ENCODE measurements around the gene ARIH2.

Gene ARIH2

DNA sequence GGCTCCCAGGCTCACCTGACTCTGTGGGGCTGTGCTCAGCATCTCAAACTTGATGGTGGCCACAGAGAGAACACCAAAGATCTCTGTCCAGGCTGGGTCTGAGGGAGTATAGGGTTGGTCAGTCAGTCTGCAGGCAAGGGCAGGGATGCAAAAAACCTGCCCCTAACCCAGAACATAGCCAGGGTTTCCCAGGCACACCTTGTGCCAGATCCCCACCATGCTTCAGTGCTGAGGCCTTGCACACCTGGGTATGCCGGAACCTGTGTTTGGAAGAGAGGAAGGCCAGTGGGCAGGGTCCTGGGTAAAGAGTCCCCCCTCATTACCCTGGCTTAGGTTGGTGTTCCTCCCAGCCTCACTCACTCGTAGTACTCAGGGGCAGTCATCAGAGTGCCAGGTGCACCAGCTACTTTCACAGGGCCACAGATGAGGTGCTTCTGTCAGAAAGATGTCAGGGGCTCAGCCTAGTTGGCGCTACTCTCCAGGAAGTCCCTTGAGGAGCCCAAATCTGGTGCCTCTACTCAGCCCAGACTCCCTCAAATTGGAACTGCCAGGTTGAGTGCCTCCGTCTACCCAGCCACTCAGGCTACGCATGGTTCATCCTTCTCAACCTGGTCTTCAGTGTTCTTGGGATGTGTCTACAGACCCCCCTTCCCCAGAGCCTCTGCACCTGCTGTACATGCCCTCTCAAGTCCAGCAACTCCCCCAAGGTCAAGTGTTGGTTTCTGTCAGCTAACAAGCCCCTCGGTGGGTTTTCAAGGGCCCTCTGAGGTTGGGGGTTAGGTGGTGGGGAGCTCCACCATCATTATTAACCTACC is 98.0 kb downstream of the ARIH2 start:
- no peak for DNase-seq (ENCODE audit: low read depth, low spot score)
- peak overlapping the region; percentile 34 for H3K27ac ChIP-seq

GRCh38 chr3:49017229-49017970 is 98.8 kb downstream of the ARIH2 start:
- no peak for DNase-seq (ENCODE audit: low read depth, low spot score)
- H3K27ac ChIP-seq = peak overlapping the region; percentile 98

- peak within 1 kb of the TSS; percentile 98 for H3K27ac ChIP-seq
These were observed 99.5 kb downstream of the ARIH2 start, which contains the start of gene DALRD3 for GRCh38 chr3:49017971-49018706. TSS of gene DALRD3 (minus strand) at chr3:49018580. CDS start at chr3:49018564, 16 bp downstream.

DNA sequence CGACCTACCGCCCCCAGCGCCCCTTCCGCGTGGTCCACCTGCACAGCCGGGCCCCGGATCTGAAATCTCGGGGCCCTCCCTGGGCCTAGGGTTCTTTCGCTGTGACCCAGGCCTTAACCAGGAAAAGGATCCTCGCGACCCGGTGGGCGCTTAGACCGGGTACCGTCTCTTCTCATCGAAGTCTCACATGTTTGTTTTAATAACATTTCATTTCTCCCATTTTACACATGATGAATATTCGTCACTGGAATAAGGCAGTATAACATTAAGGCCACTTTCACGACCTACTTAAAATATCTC is 100.0 kb downstream of the ARIH2 start:
- DNase-seq (ENCODE audit: low read depth, low spot score) = no peak
- H3K27ac ChIP-seq = peak overlapping the region; percentile 98

More at GRCh38 chr3:49017971-49018706, 99.5 kb downstream of the ARIH2 start, which contains the start of gene DALRD3:
- DNase-seq (ENCODE audit: low read depth, low spot score) = no peak

DNA sequence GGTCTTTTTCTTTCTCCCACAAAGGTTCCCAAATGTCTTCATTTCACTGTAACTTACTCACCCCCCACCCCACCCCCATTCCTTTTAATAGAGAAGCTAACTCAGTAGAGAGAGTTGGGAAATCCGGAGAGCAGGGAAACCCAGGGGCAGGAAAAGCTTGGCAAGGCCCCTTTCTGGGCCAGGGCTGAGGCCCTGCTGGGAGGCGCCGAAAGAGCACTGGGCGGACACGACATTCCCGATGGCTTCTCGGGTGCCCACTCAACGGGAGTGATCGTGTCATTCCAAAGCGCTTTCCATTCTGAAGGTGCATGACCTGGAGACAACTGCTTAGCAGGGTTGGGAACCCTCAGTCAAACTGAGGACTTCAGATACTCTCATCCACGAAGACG is 101.3 kb downstream of the ARIH2 start:
- no peak for DNase-seq (ENCODE audit: low read depth, low spot score)
- peak overlapping the region; percentile 98 for H3K27ac ChIP-seq

- DNase-seq (ENCODE audit: low read depth, low spot score) = no peak
These were observed 101.9 kb downstream of the ARIH2 start for GRCh38 chr3:49020330-49021212.

DNA sequence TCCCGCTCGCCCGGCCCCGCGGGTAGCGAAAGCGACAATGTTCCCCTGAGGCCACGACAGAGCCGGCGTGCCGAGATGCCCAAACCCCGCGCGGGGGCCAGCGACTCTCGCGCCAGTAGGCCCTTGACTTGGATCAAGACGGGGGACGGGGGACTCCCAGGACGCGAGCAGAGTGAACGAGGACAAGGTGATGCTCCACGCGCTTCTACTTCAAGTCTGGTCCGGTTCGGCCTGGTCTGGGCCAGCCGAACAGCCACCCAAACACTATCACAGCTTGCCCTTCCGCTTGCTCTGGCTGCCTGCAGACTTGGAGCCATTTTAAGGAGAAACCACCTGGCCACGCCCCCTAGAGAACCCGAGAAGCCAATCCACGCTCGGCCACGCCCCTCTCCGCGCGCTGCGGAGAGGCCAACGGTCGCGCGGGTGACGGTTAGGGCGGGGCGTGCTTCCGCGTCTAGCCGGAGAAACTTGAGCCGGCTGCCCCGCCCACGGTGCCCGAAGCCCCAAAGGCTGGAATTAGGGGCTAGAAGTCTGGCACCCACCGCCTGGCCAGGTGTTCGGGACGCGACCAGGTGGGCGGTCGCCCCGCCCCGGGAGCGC is 102.7 kb downstream of the ARIH2 start:
- DNase-seq (ENCODE audit: low read depth, low spot score) = peak; percentile 87
- peak overlapping the region; percentile 98 for H3K27ac ChIP-seq

More at GRCh38 chr3:49020330-49021212, 101.9 kb downstream of the ARIH2 start:
- peak overlapping the region; percentile 98 for H3K27ac ChIP-seq

GRCh38 chr3:49021813-49022687 is 103.4 kb downstream of the ARIH2 start, which contains the start of gene NDUFAF3:
TSS of gene NDUFAF3 (plus strand) at chr3:49022121. CDS start at chr3:49022145, 24 bp downstream.
- H3K27ac ChIP-seq = peak within 1 kb of the TSS; percentile 98

DNA sequence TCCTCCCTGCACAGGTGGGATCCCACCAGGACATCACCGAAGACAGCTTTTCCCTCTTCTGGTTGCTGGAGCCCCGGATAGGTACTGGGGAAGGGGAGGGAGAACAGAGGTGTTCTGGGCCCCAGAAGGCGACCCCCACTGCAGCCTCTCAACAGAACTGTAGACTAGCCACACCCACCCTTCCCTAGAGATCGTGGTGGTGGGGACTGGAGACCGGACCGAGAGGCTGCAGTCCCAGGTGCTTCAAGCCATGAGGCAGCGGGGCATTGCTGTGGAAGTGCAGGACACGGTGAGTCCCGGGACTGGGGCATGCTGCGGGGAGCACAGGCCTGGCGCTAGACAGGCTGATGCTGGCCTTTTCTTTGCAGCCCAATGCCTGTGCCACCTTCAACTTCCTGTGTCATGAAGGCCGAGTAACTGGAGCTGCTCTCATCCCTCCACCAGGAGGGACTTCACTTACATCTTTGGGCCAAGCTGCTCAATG is 104.1 kb downstream of the ARIH2 start:
- no peak for DNase-seq (ENCODE audit: low read depth, low spot score)
- H3K27ac ChIP-seq = peak overlapping the region; percentile 98

More at GRCh38 chr3:49021813-49022687, 103.4 kb downstream of the ARIH2 start, which contains the start of gene NDUFAF3:
- peak; percentile 85 for DNase-seq (ENCODE audit: low read depth, low spot score)

DNA sequence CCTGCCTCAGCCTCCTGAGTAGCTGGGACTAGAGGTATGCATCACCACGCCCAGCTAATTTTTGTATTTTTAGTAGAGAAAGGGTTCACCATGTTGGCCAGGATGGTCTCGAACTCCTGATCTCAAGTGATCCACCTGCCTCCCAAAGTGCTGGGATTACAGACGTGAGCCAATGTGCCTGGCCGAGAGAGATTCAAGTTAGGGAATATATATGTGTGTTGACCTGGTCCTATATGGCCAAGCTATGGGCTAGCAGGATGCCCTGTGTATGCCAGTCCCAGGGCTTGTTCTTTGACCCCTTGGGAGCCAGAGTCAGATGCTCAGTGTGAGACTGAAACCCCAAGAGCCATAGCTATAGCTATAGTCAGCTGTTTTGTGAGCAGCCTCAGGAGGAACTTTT is 105.1 kb downstream of the ARIH2 start:
- H3K27ac ChIP-seq = no peak overlapping the region

DNA sequence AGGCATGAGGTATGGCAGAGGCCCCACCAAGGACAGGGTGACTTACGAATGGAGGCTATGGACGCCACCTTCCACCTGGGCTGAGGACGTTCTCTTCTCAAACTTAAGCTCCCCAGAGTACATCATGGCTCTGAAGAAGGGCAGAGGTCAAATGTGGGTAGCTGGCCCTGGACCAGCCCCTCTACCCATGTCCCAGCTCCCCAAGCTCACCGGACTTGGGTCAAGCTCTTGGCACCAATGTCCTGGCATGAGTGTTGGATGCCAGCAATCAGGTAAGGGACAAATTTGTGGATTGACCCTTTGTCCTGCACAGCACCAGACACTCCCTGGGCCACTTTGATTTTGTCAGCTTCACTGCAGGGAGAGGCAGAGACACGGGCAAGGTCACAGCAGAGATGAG is 105.8 kb downstream of the ARIH2 start:
- H3K27ac ChIP-seq = no peak overlapping the region
- no peak for DNase-seq (ENCODE audit: low read depth, low spot score)

More for the DNA sequence above, 105.1 kb downstream of the ARIH2 start:
- DNase-seq (ENCODE audit: low read depth, low spot score) = no peak

DNA sequence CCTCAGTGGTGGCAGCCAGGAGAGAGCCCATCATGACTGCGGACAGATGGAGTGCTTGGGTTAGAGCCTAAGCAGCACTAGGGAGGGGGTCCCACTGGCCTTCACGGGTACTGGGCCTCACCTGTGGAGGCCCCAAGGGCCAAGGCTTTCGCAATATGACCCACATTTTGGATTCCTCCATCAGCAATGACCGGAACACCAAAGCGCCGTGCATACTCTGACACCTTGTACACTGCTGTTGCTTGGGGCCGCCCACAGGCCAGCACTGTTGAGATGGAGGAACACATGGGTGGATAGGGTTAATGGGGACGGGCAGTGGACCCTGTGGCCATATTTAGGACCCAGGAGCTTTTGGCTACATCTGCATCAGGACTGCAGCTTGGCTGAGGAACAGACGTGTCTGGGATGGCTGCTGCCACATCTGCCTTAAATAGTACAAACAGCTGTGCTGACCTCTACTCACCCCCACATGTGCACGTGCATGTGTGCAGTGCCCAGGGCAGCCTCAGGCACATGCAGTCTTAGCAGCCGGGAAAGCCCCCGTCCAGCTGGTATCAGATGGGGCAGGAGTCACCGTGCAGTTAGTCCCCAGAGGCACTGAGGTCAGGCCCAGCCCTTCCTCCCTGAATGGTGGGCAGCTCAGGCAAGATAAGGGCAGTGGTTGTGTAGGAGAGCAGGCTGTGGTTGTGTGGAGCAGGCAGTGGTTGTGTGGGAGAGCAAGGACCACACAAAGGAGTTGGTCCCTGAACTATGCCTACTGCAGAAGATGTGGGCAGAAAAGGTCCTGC is 106.6 kb downstream of the ARIH2 start:
- no peak for DNase-seq (ENCODE audit: low read depth, low spot score)
- no peak overlapping the region for H3K27ac ChIP-seq

GRCh38 chr3:49025793-49026520 is 107.3 kb downstream of the ARIH2 start:
- no peak overlapping the region for H3K27ac ChIP-seq
- no peak for DNase-seq (ENCODE audit: low read depth, low spot score)

DNA sequence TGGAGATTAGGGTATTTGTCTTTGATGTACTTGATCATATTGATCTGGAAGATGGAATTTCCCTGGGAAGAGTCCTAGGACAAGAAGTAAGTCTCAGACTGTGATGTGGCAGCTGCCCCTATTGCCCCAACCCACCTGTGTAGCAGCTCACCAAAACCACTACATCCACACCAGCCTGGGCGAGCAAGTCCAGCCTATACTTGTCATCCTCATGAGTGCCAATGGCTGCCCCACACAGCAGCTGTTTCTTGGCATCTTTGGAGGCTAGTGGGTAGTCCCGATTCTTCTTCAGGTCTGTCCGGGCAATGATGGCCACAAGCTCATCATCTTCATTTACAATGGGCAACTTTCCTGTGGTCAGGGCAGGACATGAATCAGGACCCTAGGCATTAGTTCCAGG is 107.9 kb downstream of the ARIH2 start:
- no peak overlapping the region for H3K27ac ChIP-seq
- DNase-seq (ENCODE audit: low read depth, low spot score) = no peak

GRCh38 chr3:49027634-49028033 is 109.0 kb downstream of the ARIH2 start:
- H3K27ac ChIP-seq = no peak overlapping the region
- DNase-seq (ENCODE audit: low read depth, low spot score) = no peak

GRCh38 chr3:49028298-49028672 is 109.6 kb downstream of the ARIH2 start:
- H3K27ac ChIP-seq = no peak overlapping the region
- no peak for DNase-seq (ENCODE audit: low read depth, low spot score)

Data from epithelial cell of prostate (primary cell).